ENCODE data around the gene JUNB. TPM values are rescaled to one million over a fixed set of nuclear protein-coding genes. Genes with fewer than 3 reads are reported as not detected.

JUNB gene
- total and polyA plus RNA-seq, 10 of the 15 experiments (the other 5 are each of a cell fraction or from before 2014, with no cell fraction given): 0.55 to 144 (median 68.3) TPM

DNA sequence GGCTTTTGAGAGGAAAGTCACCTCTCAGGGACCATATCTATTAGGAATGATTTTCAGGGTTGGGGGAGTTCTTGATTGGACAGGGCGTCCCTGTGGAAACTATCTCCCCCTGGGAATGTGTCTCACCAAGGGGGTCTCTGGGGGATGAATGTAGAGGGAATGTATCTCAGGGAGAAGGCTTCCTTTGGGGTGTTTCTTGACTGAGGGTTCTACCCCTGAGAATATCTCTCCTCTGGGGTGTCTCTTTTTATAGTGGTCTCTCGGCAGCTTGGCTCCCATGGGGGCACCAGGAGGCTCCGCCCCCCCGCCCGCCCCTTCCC, 42.1 kb downstream of the JUNB start:
- no peak for ATAC-seq
- Histone ChIP-seq H4K20me1 (ENCODE audit: control insufficient read depth, insufficient read depth) (no peaks in the 10 kb centered on the region; the same call in 1 of the 2 replicates), H3K27me3 (replicated peaks in 1 of 2; ENCODE audit: control insufficient read depth in 2 of 2, insufficient read depth in 2 of 2, low read length in 1 of 2) (peaks cover 10 to 35% of the 10 kb centered on the region in 2 experiments), H3K4me2 (ENCODE audit: control insufficient read depth, insufficient read depth) (no peak overlapping the region), H3K27ac (ENCODE audit: control insufficient read depth, insufficient read depth) (no peak overlapping the region), H3K9me3 (replicated peaks; ENCODE audit: control insufficient read depth, insufficient read depth, low read length) (no peaks in the 10 kb centered on the region; the same call in none of the 3 replicates), H3K79me2 (ENCODE audit: control insufficient read depth, insufficient read depth, low read length) (no peaks in the 10 kb centered on the region), H3K36me3 (ENCODE audit: control insufficient read depth in 2 of 2, insufficient read depth in 2 of 2, low read length in 1 of 2) (no peaks in the 10 kb centered on the region), H3K4me3 (no peak overlapping the region), H2AFZ (ENCODE audit: control insufficient read depth, low read depth, low read length) (no peak overlapping the region), H3K4me1 (ENCODE audit: control insufficient read depth, insufficient read depth, low read length) (peaks cover 4% of the 10 kb centered on the region; the same call in 1 of the 2 replicates), H3K9ac (ENCODE audit: control insufficient read depth, insufficient read depth, low read length) (no peak overlapping the region)
- POLR2A ChIA-PET: no interaction called here
- CTCF ChIA-PET: interaction anchor here (2.1 kb wide), 1 partner anchor 15 kb away, joined by 4 read pairs; no protein-coding TSS in a partner anchor
- FAIRE-seq: no peak
- in situ Hi-C loops (cut with MboI) (no loop called here), intact Hi-C loops (cut with micrococcal nuclease; ENCODE audit: unreplicated experiment) (no loop called here)
- RAD21 ChIA-PET (ENCODE audit: unreplicated experiment): no interaction called here
- no peak for DNase-seq (ENCODE audit: low read depth, low spot score)
- WGBS (ENCODE audit: insufficient coverage, insufficient replicate concordance, low lambda C conversion rate, missing lambda C conversion rate): 0% methylated on average over 2 of the region's 5 CpGs
- TF ChIP-seq ZBED1 (IDR thresholded peaks at IDR 0.05; ENCODE audit: borderline replicate concordance): no peak
- no peak for TF ChIP-seq NR2C1 (IDR thresholded peaks at IDR 0.05)
- no peak for TF ChIP-seq EGR1 (IDR thresholded peaks at IDR 0.05; ENCODE audit: borderline replicate concordance in 1 of 2, low read depth in 2 of 2, low read length in 2 of 2)
- TF ChIP-seq RB1 (IDR thresholded peaks at IDR 0.05; ENCODE audit: borderline replicate concordance): no peak
- no peak for TF ChIP-seq MTA2 (IDR thresholded peaks at IDR 0.05; ENCODE audit: low read depth)
- no peak for TF ChIP-seq SREBF2 (IDR thresholded peaks at IDR 0.05; ENCODE audit: low read length)
- TF ChIP-seq E4F1 (IDR thresholded peaks at IDR 0.05; ENCODE audit: borderline replicate concordance, partially characterized antibody): no peak
- TF ChIP-seq CHD1 (IDR thresholded peaks at IDR 0.05; ENCODE audit: low read depth, low read length): no peak
- TF ChIP-seq SREBF1 (IDR thresholded peaks at IDR 0.05; ENCODE audit: low read length): no peak
- no peak for TF ChIP-seq EED (IDR thresholded peaks at IDR 0.05; ENCODE audit: low read depth)
- TF ChIP-seq MEF2A (IDR thresholded peaks at IDR 0.05; ENCODE audit: insufficient read depth, low read depth, low read length): no peak
- no peak for TF ChIP-seq DPF2 (IDR thresholded peaks at IDR 0.05)
- TF ChIP-seq YY1 (IDR thresholded peaks at IDR 0.05; ENCODE audit: low read depth, low read length): no peak
- TF ChIP-seq SUPT20H (IDR thresholded peaks at IDR 0.05; ENCODE audit: borderline replicate concordance, control insufficient read depth, low read depth, low read length): no peak
- no peak for TF ChIP-seq PAX8 (IDR thresholded peaks at IDR 0.05)
- no peak for TF ChIP-seq STAT1 (conservative IDR thresholded peaks at IDR 0.05)
- no TSS peak for BruUV-seq (replicated peaks)
- SMC1A ChIA-PET (ENCODE audit: uncharacterized antibody, unreplicated experiment): no interaction called here

Data from GM12878 (cell line).